GM21360 (cell line): ENCODE data around the gene RPS6KA5.

ENCODE experiments used
- ATAC-seq: cut with Tn5 transposase; IDR thresholded peaks from one replicate; pipeline ENCODE4 v1.9.1; 2021; ENCODE audit warnings: mild to moderate bottlenecking, moderate library complexity; ENCODE audit not compliant: unreplicated experiment

RPS6KA5 gene

DNA sequence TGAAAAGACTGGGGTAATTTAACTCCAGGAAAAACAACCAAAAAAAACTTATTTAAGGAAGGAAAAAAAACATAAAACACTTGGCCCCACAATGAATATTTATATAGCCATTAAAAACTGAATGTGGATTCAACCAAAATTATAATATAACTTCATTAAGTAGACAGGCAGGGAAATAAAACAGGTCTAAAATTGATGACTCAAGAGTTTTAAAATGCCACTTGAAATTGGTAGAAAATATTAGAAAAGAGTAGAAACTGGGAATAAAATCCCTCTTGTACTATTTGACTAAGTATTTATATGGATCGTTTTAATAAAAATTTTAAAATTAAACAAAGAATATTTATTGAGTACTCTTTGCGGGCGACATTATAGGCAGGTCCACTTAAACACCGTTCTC is 28.8 kb downstream of the RPS6KA5 start:
- no peak for ATAC-seq

DNA sequence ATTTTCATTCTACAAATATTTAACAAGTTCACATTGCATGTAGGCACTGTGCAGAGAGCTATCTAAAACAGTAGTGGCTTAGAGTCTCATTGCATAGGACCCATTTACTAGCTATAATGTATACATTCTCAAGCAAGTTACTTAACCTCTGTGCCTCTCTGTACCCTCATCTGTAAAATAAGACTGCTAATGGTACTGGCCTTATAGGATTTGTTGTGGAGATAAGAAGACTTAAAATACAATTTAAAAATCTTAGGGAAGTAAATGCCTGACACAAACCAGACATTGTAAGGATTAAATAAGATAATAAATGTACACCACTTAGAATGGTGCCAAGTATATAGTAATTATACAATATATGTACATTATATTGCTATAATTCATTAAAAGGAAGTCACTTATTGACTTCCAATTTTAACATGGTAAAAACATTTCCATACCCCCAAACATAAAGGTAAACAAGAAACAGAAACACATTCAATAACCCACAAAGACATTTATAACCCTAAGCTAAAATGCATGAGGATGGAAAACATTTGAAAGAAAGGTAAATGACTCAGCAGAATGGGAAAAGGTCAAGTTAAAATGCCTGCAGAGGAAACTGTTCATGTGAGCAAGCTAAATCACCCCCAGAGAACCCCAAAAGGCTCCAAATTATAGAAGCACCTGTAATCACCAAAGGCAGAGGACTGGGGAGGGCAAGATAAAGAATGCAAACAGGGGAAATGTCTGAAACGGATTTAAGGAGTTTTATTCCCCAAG is 30.8 kb downstream of the RPS6KA5 start:
- no peak for ATAC-seq

DNA sequence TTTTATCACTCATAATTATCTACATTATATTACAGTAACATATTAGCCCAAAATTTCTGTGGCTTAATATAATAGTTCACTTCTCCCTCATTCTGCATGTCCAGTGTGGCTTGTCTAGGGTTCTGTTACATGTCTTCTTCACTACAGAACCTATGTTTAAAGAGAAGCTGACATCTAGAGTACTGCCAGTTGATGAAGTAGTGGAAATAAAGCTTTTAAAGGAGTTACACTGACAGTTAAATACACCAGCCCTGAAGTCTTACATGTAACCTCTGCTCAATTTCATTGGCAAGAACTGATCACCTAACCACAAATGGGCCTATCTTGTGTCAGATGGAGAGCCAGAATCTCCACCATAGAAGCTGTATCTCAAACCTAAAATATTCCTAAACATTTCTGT is 32.9 kb downstream of the RPS6KA5 start:
- ATAC-seq: no peak

DNA sequence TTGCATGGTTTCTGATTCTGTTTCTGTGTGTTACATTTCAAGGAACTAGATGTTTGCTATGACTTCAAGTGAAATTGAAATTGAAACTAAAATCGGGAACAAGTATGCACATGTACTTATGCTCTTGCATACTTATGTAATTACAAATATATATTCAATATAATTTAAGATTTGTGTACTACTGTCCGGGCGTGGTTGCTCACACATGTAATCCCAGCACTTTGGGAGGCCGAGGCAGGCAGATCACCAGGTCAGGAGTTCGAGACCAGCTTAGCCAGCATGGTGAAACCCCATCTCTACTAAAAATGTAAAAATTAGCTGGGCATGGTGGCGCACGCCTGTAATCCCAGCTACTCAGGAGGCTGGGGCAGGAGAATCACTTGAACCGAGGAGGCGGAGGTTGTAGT is 37.8 kb downstream of the RPS6KA5 start:
- peak; percentile 87 for ATAC-seq

DNA sequence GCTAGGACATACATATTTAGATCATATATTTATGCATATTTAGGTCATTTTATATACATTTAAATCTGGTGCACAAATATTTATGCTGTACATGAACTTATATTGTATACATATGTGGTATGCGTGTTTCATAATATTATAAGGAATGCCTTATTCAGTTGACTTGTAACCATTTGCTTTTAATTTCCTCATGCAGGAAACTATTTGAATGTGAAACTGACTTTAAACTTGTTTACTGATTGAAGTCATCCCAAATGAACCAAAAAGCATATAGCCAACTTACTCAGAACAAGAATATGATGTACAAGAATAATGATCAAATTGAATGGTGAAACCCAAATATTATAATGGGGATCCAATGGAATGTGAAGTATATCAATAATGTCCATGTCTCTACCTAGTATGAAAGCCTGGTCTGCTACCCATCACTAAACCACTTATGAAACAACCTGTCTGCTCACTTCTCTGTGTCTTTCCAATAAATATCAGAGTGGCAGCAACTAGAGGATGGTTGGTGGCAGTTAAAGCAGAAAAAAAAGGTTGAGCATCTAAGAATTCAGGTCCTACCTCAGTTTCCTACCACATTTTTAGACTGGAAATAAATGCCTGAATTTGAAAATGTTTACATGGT is 38.3 kb downstream of the RPS6KA5 start:
- peak; percentile 38 for ATAC-seq

DNA sequence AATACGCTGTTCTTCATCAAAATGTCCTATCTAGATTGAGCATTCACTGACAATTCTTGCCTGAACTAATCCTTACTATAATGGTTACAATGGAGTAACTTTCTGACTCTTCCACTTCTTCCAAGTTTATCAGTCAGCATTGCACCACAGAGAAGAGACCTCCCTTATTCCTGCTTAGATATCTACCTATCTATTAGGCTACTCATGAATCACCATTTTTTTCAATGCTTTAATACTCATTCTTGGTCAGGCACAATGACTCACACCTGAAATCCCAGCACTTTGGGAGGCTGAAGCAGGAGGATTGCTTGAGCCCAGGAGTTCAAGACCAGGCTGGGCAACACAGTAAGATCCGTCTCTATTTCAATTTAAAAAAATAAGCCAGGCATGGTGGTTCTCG is 39.3 kb downstream of the RPS6KA5 start:
- no peak for ATAC-seq

DNA sequence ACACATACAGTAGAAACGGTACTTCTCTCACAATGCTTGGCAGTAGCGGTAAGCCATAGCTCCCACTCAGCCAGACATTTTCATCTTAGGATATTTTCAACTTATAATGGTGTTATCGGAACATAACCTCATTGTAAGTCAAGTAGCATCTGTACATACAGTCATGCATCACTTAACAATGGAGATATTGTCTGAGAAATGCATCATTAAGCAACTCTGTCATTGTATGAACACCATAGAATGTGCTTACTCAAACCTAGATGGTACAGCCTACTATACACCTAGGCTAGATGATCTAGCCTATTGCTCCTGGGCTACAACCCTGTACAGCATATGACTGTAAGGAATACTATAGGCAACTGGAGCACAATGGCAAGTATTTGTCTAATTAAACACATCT is 40.8 kb downstream of the RPS6KA5 start:
- ATAC-seq: no peak

DNA sequence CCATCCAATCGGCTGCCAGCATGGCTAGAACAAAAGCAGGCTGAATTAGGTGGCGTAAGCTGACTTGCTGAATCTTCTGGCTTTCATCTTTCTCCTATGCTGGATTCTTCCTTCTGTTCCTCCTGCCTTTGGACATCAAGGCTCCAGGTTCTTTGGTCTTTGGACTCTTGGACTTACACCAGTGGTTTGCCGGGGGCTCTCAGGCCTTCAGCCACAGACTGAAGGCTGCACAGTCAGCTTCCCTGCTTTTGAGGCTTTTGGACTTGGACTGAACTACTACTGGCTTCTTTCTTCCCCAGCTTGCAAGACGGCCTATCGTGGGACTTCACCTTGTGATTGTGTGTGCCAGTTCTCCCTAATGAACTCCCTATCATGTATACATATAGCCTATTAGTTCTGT is 42.0 kb downstream of the RPS6KA5 start:
- no peak for ATAC-seq

DNA sequence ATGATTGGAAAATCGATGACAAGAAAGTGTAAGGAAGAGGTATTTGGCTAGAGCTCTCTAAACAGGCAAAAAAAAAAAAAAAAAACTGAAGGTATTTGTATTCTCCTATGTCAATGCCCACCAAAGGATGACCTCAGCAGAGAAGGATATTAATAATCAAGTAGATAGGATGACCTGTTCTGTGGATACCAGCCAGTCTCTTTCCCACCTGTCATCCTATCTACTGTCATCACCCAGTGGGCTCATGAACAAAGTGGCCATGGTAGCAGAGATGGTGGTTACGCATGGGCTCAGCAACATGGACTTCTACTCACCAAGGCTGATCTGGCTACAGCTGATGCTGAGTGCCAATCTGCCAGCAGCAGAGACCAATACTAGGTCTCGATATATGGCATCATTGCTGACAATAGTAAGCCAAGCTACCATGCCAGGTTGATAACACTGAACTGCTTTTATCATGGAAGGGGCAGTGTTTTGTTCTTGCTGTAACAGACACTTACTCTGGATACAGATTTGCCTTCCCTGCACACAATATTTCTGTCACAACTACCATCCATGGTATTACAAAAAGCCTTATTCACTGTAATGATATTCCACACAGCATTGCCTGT is 43.5 kb downstream of the RPS6KA5 start:
- no peak for ATAC-seq

DNA sequence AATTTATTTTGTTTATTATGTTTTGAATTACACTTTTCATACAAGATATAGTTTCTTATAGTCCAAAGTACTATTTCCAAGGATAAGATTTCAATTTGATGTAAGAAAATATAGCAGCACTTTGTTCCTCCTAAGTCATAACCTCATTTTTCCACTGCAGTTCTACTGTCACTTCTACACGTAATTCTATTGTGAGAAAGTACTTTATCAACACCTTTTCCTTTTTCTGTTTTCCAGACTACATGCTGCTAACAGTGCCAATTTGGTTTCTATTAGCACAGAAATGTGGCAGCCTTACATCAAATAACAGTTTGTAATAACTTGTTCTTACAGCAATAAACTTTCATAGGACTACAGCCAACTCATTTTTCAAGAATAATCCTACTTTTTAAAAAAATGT is 45.0 kb downstream of the RPS6KA5 start:
- ATAC-seq: no peak

DNA sequence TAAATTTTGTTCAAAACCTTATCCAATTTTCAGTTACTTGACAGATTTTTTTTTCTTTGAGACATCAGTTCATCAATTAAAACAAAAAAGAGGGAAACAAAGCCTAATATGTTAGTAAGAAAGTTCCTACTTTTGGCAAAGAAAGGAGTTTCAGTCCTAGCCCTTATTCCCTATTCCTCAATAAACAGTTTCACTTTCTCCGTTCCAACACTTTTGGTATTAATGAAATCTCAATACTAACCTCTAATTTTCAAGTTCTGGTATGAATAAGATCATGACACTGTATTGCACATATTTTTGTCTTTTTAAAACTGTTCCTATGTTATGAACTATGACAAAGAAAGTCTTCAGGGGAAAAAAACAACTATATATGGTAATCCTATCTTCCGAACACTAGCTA is 48.4 kb downstream of the RPS6KA5 start:
- no peak for ATAC-seq

DNA sequence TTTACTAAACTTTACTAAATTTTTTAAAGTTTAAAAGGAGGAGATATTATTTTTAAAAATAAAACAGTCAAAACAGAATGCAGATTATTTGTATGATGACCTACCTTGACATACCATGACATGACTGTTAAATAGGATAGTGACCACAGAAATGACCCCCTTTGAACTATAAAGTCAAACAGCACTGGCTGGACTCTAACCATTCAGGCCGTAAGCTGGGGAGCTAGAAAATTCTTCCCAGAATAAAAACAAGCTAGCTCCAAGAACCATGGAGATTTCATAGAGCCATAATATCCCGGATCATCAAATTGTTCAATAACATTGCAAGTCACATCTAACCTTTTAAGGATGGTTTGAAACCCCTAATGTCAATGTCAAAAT is 50.3 kb downstream of the RPS6KA5 start:
- ATAC-seq: no peak

DNA sequence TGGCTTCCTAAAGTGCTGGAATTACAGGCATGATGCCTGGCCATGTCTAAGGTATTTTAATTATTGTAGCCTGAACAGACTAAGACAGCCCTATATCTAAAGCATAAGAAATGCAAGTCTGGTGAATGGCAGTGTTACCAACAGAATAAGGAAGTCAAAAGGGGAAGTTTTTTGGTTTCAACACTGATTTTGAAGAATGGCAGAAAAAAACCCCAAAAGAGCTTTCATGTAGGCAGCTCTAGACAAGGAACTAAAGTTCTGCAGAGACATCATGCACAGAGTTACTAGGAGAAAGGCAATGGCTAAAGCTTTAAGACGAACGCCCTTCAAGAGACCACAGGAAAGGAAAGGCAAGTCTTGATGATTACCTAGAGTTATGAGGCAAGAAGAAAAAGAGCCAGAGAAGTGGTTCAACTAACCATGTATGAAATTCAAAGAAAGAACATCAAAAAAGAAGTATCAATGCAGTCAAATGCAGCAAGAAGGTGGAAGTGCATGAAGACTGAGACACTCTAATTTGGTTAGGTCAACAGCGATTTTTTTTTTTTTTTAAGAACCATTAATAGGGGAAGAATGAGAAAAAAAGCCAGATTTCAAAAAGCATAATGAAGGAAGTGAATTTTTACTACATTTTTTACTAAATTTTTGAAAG is 50.8 kb downstream of the RPS6KA5 start:
- ATAC-seq: peak; percentile 94

DNA sequence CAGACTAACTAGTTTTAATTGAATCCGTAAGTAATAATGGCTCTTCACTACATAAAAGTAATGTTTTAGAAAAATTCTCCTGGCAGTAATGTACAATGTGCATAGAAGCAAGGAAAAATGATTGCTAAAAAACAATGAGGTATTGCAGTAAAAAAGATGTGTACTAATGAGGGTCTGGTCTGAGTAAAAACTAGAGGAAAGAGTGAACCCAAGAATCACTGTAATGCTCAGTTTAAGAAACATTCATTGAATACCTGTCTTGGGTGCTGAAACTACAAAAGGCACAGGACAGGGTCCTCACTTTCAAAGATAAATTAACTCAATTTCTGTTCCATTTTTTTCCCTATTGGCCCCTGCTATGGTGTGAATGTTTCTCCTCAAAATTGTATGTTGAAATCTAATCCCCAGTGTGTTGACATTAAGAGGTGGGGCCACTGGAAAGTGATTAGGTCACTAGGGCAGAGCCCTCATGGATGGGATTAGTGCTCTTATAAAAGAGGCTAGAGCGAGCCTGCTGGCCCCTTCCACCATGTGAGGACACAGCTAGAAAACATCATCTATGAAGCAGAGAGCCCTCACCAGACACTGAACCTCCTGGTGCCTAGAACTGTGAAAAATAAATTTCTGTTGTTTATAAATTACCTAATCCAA is 51.6 kb downstream of the RPS6KA5 start:
- ATAC-seq: no peak

DNA sequence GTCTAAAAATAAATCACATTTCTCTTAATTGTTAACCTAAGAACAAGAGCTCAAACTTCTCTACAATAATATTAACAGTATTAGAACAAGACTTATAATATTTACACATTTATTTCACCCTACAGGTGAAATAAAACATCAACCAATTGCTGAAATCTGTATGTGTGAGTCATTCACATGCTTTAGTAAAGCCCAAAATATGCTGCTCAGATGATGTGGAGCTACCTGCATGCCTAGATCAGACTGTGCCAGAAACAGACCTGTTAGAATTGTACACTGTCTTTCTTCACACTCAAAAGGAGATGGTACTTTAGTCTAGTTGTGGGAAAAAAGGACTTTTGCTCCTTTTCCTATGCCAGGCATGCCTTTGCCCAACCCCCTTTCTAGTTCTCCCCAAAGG is 54.7 kb downstream of the RPS6KA5 start:
- no peak for ATAC-seq

DNA sequence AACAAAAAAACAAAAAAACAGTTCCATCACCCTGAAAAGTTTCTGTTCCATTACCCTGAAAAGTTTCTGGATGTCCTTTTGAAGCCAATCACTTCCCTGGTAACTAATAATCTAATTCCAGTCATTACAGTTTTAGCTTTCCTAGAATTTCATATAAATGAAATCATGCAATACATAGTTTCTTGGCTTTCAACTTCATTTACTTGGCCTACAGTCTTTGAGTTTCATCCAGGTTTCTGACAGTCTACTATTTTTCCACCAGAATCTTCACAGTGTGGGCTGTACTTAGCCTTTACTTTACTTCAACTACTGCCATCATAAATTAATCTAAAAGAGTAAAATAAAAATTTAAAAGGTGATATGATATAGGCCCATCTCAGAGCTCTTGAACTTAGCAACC is 55.5 kb downstream of the RPS6KA5 start:
- ATAC-seq: no peak

DNA sequence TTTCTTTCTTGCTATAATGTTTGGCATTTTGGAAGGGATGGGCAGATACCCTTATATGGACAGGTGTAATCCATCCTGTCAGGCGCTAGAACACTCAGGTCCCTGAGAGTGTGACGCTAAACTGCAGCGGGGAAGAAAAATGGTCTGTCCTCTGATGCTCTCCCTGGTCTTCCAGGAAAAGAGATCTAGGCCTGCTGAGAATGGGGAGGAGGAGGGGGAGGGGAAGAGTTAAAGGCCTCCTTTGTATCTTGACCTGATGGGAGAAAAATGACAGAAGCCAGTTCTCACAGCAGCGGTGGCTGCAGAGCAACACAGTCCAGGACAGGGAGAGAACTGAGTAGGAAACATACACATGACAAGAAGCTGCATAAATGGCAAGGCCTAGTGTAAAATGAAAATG is 61.1 kb downstream of the RPS6KA5 start:
- no peak for ATAC-seq

DNA sequence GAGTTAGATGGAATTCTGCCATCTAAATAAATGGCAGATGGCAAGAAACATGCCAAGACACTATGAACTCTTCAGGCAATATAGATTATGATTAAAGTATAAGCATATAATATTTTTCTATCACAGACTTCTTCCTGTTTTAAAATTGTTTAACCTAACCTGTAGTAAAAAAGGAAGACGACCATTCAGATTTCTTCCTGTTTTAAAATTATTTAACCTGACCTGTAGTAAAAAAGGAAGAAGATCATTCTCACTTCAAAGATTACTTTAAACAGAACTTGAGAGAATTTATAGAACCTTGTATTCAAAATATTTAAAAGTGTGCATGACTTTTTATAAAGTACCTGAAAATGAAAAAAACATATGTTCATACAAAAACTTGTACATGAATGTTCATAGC is 63.5 kb downstream of the RPS6KA5 start:
- ATAC-seq: no peak

DNA sequence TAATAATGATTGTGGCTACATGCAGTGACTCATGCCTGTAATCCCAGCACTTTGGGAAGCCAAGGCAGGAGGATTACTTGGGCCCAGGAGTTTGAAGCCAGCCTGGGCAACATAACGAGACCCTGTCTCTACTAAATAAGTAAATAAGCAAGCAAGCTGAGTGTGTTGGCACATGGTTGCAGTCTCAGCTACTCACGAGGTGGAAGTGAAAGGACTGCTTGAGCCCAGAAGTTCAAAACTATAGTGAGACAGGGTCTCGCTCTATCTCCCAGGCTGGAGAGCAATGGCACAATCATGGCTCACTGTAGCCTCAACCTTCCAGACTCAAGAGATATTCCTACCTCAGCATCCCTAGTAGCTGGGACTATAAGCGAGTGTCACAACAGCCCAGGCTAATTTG is 64.7 kb downstream of the RPS6KA5 start:
- ATAC-seq: no peak

DNA sequence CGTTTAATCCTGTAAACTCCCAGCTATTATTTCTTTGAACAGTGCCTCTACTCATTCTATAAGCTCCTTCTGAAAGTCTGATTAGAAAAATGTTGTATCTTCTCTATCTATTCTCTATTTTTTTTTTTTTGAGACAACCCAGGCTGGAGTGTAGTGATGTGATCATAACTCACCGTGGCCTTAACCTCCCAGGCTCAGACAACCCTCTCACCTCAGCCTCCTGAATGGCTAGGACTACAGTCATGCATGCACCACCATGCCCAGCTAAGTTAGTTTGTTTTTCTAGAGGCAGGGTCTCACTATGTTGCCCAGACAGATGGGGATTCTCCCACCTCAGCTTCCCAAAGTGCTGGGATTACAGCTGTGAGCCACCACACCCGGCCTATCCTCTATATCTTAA is 66.6 kb downstream of the RPS6KA5 start:
- no peak for ATAC-seq

DNA sequence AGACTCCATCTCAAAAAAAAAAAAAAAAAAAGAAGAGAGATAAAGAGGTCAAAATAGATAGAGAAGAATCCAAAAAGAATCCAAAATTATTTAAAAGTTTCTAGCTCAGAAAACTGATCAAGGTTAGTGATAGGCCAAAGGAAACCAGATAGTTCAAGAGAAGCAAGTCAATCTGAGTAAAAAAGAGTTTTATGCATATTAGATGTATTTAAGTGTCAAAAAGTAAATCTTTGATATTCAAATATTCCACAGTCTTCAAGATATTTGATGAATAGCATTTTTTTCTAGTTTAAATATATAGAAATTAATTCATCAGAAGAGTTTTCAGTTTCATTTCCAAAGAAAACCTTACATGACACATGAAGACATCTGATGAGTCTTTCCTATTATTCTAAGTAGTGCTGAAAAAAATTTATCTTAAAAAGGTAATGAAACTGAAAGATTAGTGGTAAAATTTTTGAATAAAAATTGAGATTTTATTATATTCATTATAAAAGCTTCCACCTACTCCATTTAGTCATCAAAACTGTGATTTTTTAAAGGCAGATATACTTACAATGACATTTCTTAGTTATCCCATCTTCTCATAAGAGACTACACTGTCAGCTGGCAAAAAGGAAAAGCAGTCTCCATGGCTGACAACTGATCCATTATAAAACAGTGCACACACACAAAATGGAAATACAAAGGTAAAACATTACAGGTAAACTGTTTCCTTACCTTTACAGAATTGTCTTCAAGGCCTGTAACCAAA is 68.6 kb downstream of the RPS6KA5 start:
- ATAC-seq: no peak
